DMS153 treated with DMSO at 0.1 percent for 48 hours (cell line): Measurements from ENCODE around the gene PAK4.

ENCODE experiments used
- DNase-seq: peaks from one replicate; lab custom pipeline; 2025; ENCODE audit not compliant: unreplicated experiment; lab: John Stamatoyannopoulos, UW

Gene PAK4

GRCh38 chr19:39177736-39178135, 52.1 kb downstream of the PAK4 start:
- DNase-seq, result no peak

GRCh38 chr19:39178296-39179006, 52.9 kb downstream of the PAK4 start:
- DNase-seq, result no peak

- no peak for DNase-seq
Observed at GRCh38 chr19:39179754-39180153, 54.2 kb downstream of the PAK4 start.

- no peak for DNase-seq
Observed at GRCh38 chr19:39180749-39181148, 55.2 kb downstream of the PAK4 start.

GRCh38 chr19:39181500-39182173, 56.1 kb downstream of the PAK4 start:
- DNase-seq, result no peak

GRCh38 chr19:39182174-39182505, 56.6 kb downstream of the PAK4 start:
- no peak for DNase-seq

- DNase-seq, result no peak
Observed at GRCh38 chr19:39183104-39183503, 57.5 kb downstream of the PAK4 start.

- DNase-seq, result no peak
Observed at GRCh38 chr19:39186391-39186790, 60.8 kb downstream of the PAK4 start.

- DNase-seq, result no peak
Observed at GRCh38 chr19:39187552-39187943, 62.0 kb downstream of the PAK4 start.

- DNase-seq, result no peak
Observed at GRCh38 chr19:39188960-39189359, 63.4 kb downstream of the PAK4 start.

- DNase-seq, result no peak
Observed at GRCh38 chr19:39190768-39191167, 65.2 kb downstream of the PAK4 start.

GRCh38 chr19:39192846-39193245, 67.3 kb downstream of the PAK4 start:
- DNase-seq, result no peak

GRCh38 chr19:39193803-39194202, 68.2 kb downstream of the PAK4 start:
- DNase-seq, result no peak

GRCh38 chr19:39194832-39195542, 69.4 kb downstream of the PAK4 start:
- DNase-seq, result no peak

GRCh38 chr19:39195755-39196154, 70.2 kb downstream of the PAK4 start:
- DNase-seq, result no peak

GRCh38 chr19:39196320-39196719, 70.7 kb downstream of the PAK4 start:
- no peak for DNase-seq

- no peak for DNase-seq
Observed at GRCh38 chr19:39196860-39197562, 71.4 kb downstream of the PAK4 start, which contains the start of gene NCCRP1. NCCRP1 (plus strand) TSS chr19:39196964; CDS start chr19:39196983, 19 bp downstream.

GRCh38 chr19:39197808-39198207, 72.2 kb downstream of the PAK4 start:
- no peak for DNase-seq

GRCh38 chr19:39199025-39199424, 73.4 kb downstream of the PAK4 start:
- no peak for DNase-seq

GRCh38 chr19:39200066-39200802, 74.6 kb downstream of the PAK4 start:
- DNase-seq, result no peak

GRCh38 chr19:39200803-39201115, 75.2 kb downstream of the PAK4 start:
- DNase-seq, result no peak
